ENCODE data around the gene SLC4A11.
A peak's percentile ranks its signal among the peaks of the same experiment; 100 is the strongest.

Gene SLC4A11

GRCh38 chr20:3255728-3256127 lies 16.7 kb upstream of the SLC4A11 start:
- H3K4me3 ChIP-seq (ENCODE audit: low read depth, low read length), result no peak overlapping the region
- no peak for TF ChIP-seq CTCF (IDR thresholded peaks at IDR 0.05; ENCODE audit: low read depth, low read length)

GRCh38 chr20:3251806-3252205 lies 12.8 kb upstream of the SLC4A11 start:
- TF ChIP-seq CTCF (IDR thresholded peaks at IDR 0.05; ENCODE audit: low read depth, low read length), result no peak
- no peak overlapping the region for H3K4me3 ChIP-seq (ENCODE audit: low read depth, low read length)

- H3K4me3 ChIP-seq (ENCODE audit: low read depth, low read length), result no peak overlapping the region
- TF ChIP-seq CTCF (IDR thresholded peaks at IDR 0.05; ENCODE audit: low read depth, low read length), result 0 out of 2 replicates have a peak, but pooled peaks have one; percentile 11
These were observed 11.1 kb upstream of the SLC4A11 start for GRCh38 chr20:3250091-3250504.

GRCh38 chr20:3248993-3249347 lies 10.0 kb upstream of the SLC4A11 start:
- H3K4me3 ChIP-seq (ENCODE audit: low read depth, low read length), result no peak overlapping the region
- no peak for TF ChIP-seq CTCF (IDR thresholded peaks at IDR 0.05; ENCODE audit: low read depth, low read length)

GRCh38 chr20:3248167-3248992 lies 9.4 kb upstream of the SLC4A11 start:
- H3K4me3 ChIP-seq (ENCODE audit: low read depth, low read length), result no peak overlapping the region
- TF ChIP-seq CTCF (IDR thresholded peaks at IDR 0.05; ENCODE audit: low read depth, low read length), result no peak

GRCh38 chr20:3247638-3248037 lies 8.6 kb upstream of the SLC4A11 start:
- no peak for TF ChIP-seq CTCF (IDR thresholded peaks at IDR 0.05; ENCODE audit: low read depth, low read length)

GRCh38 chr20:3246682-3247081 lies 7.7 kb upstream of the SLC4A11 start:
- no peak overlapping the region for H3K4me3 ChIP-seq (ENCODE audit: low read depth, low read length)
- TF ChIP-seq CTCF (IDR thresholded peaks at IDR 0.05; ENCODE audit: low read depth, low read length), result no peak

More at GRCh38 chr20:3247638-3248037, 8.6 kb upstream of the SLC4A11 start:
- no peak overlapping the region for H3K4me3 ChIP-seq (ENCODE audit: low read depth, low read length)

Measured in WI38 (cell line).